HG03159 (cell line): ENCODE data around the gene CHRNB4.
"Not testable (repeated sequence)": the region's sequence is repeated elsewhere in the genome, so short reads cannot be mapped to it uniquely, and the experiment has no call there.

Experiments used
- ATAC-seq: cut with Tn5 transposase; IDR thresholded peaks from one replicate; pipeline ENCODE4 v1.9.1; 2021; ENCODE audit warnings: mild to moderate bottlenecking, moderate library complexity; ENCODE audit not compliant: unreplicated experiment

The CHRNB4 gene, protein sequence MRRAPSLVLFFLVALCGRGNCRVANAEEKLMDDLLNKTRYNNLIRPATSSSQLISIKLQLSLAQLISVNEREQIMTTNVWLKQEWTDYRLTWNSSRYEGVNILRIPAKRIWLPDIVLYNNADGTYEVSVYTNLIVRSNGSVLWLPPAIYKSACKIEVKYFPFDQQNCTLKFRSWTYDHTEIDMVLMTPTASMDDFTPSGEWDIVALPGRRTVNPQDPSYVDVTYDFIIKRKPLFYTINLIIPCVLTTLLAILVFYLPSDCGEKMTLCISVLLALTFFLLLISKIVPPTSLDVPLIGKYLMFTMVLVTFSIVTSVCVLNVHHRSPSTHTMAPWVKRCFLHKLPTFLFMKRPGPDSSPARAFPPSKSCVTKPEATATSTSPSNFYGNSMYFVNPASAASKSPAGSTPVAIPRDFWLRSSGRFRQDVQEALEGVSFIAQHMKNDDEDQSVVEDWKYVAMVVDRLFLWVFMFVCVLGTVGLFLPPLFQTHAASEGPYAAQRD

DNA sequence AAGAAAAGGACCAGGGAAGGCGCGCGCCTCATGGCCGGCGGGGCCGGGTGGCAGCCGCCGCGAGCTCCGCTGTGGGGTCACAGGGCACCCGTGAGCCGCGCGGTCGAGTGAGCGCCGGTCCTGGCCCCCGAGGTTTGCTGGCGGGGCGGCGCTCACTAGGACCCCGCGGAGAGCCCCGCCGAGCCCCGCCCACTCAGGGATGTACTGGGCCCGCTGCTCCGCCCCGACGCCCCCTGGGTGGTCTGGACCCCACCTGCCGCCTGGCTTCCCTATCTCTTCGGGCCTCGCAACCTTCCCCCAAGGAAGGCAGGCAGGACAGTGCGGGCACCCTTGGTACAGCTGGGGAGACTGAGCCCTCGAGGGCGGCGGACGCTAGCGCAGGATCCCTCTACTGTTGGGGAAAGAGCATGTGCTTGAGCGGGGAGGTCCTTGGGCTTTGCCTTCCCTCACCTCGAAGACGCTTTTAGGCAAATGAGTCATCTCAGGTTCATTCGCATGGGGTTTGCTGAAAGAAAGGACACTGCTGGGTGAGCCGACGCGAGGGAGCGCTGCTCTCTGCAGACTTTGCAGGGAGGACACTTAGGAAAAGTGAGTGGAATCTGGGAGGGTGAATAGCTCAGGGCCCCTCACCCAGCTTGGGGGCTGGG is at the start of gene CHRNB4:
Gene CHRNB4 (minus strand): TSS at position 109 of the 647 bp plus-strand sequence. CDS start 77 bp downstream, at position 32.
- no peak for ATAC-seq

DNA sequence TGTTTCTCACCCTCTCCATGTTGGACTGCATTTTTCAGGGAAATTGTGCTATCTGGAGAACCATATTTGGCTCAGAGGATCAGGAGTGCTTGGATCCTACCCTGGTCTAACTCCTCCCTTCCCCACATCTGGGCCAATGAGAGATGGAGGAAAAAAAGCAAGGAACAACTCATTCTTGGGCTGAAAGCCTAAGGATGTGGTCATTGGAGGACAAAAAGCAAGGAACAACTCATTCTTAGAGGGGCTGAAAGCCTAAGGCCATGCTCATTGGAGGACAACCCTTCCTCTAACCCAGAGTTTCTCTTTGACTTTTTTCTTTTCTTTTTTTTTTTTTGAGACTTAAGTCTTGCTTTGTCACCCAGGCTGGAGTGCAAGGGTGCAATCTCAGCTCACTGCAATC is 48.6 kb upstream of the CHRNB4 start:
- ATAC-seq, result no peak

DNA sequence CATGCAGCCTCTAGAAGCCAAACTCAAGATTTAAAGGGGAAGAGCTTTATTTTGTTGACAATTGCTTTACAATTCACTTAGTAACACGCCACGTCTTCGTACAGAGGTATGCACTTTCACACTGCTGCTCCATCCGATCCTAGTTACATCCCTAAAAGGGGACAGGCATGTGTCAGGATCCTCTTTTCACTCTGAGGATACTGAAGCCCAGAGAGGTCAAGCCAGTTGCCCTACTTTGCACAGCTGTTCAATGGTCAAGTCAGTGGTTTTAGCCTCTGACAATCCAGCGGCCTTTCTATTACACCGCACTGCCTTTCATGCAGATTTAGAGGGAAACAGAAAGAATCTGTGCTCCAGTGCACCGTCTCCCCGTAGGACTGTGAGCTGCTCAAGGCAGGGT is 44.9 kb upstream of the CHRNB4 start:
- no peak for ATAC-seq

- no peak for ATAC-seq
Measured at GRCh38 chr15:78685159-78685921, 44.3 kb upstream of the CHRNB4 start.

DNA sequence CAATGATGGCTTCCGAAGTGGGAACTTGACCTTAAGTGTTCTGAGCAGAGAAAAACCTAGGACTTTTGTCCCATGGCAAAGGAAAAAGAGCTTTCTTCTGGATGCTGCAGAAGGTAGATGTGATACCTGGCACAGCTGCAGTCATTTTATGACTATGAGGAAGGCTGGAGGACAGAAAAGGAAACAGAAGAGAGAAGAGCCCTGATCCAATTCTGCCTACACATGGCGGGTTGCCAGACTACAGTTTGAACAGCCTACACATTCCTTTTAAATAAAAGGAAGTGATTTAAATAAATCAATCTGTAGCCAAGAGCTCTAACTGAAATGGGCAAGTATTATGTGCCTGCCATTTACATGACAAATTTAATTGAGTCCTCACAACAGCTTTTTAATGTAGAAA is 43.6 kb upstream of the CHRNB4 start:
- no peak for ATAC-seq

GRCh38 chr15:78683599-78683998 is 42.6 kb upstream of the CHRNB4 start:
- ATAC-seq, result not testable (repeated sequence)

- no peak for ATAC-seq
Measured at GRCh38 chr15:78682693-78683410, 41.8 kb upstream of the CHRNB4 start.

- ATAC-seq, result no peak
Measured at GRCh38 chr15:78682004-78682651, 41.1 kb upstream of the CHRNB4 start.

GRCh38 chr15:78681281-78682003 is 40.4 kb upstream of the CHRNB4 start:
- no peak for ATAC-seq

DNA sequence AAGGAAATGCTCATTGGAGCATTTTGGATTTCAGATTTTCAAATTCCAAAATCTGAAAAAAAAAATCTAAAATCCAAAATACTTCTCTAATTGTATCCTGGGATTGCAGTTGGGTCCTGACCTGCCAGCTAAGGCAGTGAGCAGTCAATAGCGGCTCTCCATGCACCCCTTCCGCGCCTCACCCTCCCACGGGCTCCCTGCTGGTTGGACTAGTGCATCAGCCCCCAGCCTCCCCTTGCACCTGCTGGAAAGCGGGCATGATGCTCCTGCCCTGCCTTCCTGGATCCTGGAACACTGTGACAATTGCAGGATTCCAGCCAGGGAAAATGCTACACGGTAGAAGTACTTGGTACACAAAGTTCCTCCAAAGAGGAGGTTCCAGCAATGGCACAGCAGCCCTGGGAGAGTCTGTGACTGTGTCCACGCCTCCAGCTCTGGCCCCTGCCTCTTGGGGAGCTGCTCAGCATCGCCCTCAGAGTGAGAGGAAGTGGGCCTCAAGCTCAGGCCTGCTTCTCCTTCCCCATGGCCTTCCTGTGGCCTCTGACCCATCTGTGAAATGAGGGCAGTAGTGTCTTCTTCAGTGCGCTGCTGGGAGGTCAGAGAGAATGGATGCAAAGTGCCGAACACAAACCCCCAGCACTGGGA is 39.5 kb upstream of the CHRNB4 start:
- no peak for ATAC-seq

- no peak for ATAC-seq
Measured at GRCh38 chr15:78679089-78679511, 38.1 kb upstream of the CHRNB4 start.

DNA sequence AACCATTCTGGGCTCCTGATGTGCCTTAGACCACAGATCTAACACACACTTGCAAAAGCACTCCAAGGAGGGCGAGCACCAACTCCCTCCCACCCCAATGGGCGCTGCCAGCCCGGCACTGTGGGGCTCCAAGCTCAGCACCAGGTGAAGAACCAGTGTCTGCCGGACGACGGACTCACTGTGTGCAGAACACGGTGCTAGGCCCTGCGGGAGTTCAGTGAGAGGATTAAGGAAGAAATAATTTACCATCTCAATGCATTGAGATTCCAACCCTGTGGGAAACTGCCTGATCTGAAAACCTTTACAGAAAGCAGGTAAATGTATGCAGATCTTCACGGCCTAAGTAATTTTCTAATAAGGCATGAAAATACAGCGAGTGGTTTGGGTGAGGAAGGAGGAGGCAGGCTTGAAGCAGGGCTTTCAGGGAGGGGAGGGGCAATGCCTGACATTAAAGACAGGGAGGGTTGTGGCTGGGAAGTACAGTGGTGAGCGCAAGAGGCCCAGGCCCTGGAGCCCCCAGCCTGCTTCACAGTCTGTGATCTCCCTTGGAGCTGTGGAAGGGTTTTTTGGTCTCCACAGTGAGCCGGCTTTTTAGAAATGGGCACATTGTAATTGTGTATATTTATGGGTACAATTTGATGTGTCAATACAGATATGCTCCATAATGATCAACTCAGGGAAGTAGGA is 35.6 kb upstream of the CHRNB4 start:
- no peak for ATAC-seq

DNA sequence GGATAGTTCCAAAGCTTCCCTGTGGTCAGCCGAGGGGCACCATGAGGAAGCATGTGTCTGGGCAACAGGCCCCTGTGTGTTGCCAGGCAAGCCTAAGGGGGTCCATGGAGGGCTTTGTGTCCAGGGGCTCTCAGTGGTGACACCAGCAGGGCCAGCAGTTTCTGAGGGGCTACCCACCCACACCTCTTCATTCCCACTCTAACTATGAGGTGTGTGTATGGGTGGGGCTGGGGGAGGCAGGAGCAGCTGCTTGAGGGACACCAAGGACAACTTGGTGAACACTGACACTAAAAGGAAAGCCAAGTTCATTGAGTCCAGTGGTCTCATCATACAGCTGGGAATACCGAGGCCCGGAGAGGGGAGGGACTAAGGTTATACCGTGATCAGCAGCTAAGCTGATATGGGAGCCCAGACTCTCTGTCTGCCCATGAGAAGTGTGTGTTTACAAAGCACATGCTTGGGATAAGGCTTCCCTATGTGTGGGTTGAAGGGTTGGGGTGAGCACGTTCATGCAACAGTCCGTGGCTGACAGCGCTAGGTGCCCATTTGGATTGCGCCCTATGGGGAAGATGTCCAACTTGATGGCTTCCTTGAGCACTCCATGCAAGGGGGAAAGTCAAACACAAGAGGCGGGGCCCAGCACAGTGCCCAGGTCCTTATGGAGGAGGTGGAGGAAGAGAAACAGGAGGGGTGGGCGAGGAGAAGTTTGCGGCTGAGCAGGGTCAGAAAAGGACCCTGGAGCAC is 34.8 kb upstream of the CHRNB4 start:
- no peak for ATAC-seq

DNA sequence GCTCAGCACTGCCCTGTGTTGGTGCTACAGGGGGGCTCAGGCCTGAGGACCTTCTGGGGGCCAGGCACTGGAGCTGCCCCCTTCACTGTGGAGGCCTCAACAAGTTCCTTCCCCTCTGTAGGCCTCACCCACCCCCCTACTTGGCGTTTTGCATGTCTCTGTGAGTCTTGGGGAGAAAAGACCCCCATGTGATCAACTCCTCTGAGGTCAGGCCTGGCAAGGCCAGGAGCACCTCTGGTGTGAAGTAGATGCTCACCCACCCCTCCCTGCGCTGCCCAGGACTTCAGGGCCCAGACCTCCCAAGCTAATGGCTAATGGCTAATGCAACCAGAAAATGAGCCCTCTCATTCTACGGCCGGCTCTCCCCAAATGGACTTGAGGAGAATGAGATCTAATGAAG is 34.2 kb upstream of the CHRNB4 start:
- ATAC-seq, result no peak

- no peak for ATAC-seq
Measured at GRCh38 chr15:78673917-78674444, 33.0 kb upstream of the CHRNB4 start.

DNA sequence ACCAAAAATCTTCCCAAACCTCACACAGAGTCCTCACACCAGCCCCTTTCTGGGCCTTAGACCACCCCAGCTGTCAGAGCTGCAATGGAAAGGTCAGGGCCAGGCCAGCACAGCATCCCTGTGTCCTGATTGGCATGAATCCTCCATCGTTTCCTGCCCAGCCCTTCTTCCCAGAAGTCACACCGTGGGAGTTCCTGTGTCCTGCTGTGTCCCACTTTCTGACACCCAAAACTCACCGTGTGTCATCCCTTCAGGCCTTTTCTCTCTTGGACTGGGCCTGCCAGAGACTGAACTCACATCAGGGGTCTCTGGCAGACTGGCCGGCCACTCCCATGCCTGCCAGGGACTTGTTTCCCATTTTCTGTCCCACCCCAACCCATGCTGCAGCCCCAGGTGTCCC is 32.5 kb upstream of the CHRNB4 start:
- ATAC-seq, result no peak

DNA sequence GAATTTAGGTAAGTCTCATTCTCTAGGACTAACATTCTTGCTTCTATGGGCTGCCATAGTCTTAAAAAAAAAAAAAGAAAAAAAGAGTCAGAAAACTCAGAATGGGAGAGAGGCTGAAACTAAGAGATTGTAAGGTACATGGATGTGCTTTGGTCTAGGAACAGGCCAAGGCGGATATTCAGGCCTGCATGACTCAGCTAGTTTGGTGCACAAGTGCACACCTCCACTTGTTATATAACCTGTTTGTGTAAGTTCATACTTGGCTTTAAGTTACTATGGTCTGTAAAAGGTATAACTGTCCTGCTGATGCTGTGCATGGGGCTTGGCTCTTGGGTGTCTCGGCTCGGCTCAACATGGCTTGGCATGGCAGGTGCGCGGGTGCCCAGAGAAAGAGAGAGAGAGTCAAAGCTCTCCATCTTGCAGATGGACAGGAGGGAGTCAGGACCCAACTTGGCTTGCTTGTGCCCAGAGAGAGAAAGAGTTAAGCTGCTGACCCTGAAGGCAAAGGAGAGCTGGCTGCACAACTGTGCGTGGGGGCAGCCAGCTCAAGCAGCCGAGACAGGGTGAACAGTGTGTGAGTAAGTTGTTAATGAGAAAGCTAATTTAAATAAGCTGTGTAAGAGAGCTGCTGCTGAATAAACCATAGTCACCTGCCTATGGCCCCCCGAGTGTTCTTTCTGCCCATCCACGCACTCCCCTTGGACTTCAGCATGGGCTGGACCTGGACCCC is 31.4 kb upstream of the CHRNB4 start:
- ATAC-seq, result no peak
